GM18951 (cell line): ENCODE results near the gene TNFRSF13B.
"Not testable (repeated sequence)": the region's sequence is repeated elsewhere in the genome, so short reads cannot be mapped to it uniquely, and the experiment has no call there.

ENCODE experiments used
- POLR2A ChIP-seq: IDR thresholded peaks from 4 replicates; pipeline ENCODE4 v1.6.1; 2011; ENCODE audit warnings: mild to moderate bottlenecking; ENCODE audit not compliant: insufficient read length, insufficient read depth; ENCODE audit errors: extremely low read depth
- in situ Hi-C: fragments of 300-500 bp; cut with MboI; formaldehyde crosslinking; loops from one replicate; pipeline ENCODE4 v1.12.0; 2022; ENCODE audit warnings: low sequenced_read_pairs, mixed read lengths, inconsistent platforms; ENCODE audit not compliant: unreplicated experiment

The TNFRSF13B gene

GRCh38 chr17:16971458-16972338 is at the start of gene TNFRSF13B:
TNFRSF13B (minus strand) TSS chr17:16972118; CDS start chr17:16972075, 43 bp downstream.
- in situ Hi-C loops: no loop called here
- TF ChIP-seq POLR2A: peak; percentile 85

- TF ChIP-seq POLR2A: no peak
- in situ Hi-C loops: no loop called here
Observed at GRCh38 chr17:17021194-17021863, 49.4 kb upstream of the TNFRSF13B start.

- TF ChIP-seq POLR2A: no peak
- in situ Hi-C loops: no loop called here
Observed at GRCh38 chr17:17020821-17021193, 48.9 kb upstream of the TNFRSF13B start.

- no peak for TF ChIP-seq POLR2A
- in situ Hi-C loops: no loop called here
Observed at GRCh38 chr17:17019891-17020456, 48.1 kb upstream of the TNFRSF13B start.

DNA sequence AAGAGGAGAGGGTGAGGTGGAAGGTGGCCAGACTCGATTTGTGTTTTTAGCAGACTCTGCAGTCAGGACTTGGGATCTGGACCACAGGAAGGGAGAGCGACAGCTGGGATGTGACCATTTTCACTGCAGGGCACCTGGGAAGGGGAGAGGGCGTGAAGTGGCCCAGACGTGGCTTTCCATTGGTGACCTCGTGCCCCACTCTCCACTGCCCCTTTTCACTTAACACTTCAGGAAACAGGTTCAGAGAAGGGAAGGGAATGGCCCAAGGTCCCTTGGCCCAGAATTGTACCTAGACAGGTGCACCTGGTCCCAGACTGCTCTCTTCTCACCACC is 47.5 kb upstream of the TNFRSF13B start:
- in situ Hi-C loops: no loop called here
- no peak for TF ChIP-seq POLR2A

GRCh38 chr17:17018612-17019429 is 46.9 kb upstream of the TNFRSF13B start:
- TF ChIP-seq POLR2A: no peak

DNA sequence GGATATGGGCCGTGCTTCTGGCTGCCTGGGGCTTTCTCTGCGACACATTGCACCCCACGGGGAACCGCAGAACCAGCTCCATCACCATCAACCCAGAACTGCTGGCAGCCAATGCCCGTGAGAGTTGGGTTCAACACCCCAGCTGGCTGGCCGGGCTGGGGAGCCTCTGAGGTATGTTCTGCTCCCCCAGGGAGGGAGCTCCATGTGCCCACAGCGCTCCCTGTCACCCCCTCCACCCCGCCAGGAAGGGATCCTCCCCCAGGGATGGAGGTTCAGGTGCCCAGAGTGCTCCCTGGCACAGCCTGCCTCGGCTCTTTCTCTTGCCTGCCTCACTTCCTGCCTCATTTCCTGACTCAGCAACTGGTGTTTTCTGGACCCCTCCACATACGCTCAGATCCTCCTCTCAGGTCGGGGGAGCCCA is 46.1 kb upstream of the TNFRSF13B start:
- in situ Hi-C loops: no loop called here
- TF ChIP-seq POLR2A: no peak

More at GRCh38 chr17:17018612-17019429, 46.9 kb upstream of the TNFRSF13B start:
- in situ Hi-C loops: no loop called here

- in situ Hi-C loops: no loop called here
- TF ChIP-seq POLR2A: no peak
Observed at GRCh38 chr17:17017343-17018014, 45.6 kb upstream of the TNFRSF13B start.

GRCh38 chr17:17016199-17017197 is 44.6 kb upstream of the TNFRSF13B start:
- in situ Hi-C loops: not testable (repeated sequence)

GRCh38 chr17:17015230-17015629 is 43.3 kb upstream of the TNFRSF13B start:
- in situ Hi-C loops: no loop called here
- no peak for TF ChIP-seq POLR2A

- in situ Hi-C loops: not testable (repeated sequence)
Observed at GRCh38 chr17:17014748-17015124, 42.8 kb upstream of the TNFRSF13B start.

- in situ Hi-C loops: not testable (repeated sequence)
Observed at GRCh38 chr17:17013828-17014747, 42.2 kb upstream of the TNFRSF13B start.

- in situ Hi-C loops: not testable (repeated sequence)
Observed at GRCh38 chr17:17011043-17011907, 39.4 kb upstream of the TNFRSF13B start.

GRCh38 chr17:17010545-17011034 is 38.7 kb upstream of the TNFRSF13B start:
- in situ Hi-C loops: not testable (repeated sequence)

DNA sequence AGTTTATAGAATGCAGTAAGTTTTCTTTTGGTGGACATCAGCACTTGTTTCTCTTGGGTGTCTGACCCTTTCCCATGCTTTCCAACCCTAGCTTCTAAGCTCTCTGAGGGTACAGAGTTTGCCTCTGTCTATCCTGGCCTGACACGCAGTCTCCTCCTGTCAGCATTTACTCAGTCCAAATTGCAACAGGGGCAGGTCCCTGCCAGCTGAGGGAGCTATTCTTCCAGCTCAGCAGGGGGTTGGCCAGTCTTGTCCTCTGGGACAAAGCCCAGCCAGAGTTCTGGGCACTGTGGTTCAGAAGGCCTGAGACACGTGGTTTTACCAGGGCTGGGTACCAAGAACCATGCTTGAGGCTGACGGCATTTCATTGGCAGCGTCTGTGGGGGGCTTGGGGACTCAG is 38.1 kb upstream of the TNFRSF13B start:
- in situ Hi-C loops: not testable (repeated sequence)
